KG1 (cell line): Measurements from ENCODE around the gene DCTN2.
"Not testable (repeated sequence)": the region's sequence is repeated elsewhere in the genome, so short reads cannot be mapped to it uniquely, and the experiment has no call there.

Experiments used
- DNase-seq: peaks from one replicate; lab custom pipeline; 2025; lab: John Stamatoyannopoulos, UW

DCTN2 gene

GRCh38 chr12:57527184-57527583 lies 19.8 kb downstream of the DCTN2 start:
- DNase-seq: no peak

GRCh38 chr12:57526477-57527126 lies 20.4 kb downstream of the DCTN2 start:
- no peak for DNase-seq

GRCh38 chr12:57525615-57526383 lies 21.2 kb downstream of the DCTN2 start:
- DNase-seq: no peak

- DNase-seq: no peak
Observed at GRCh38 chr12:57524814-57525614, 22.0 kb downstream of the DCTN2 start.

GRCh38 chr12:57523706-57524614 lies 23.0 kb downstream of the DCTN2 start:
- DNase-seq: no peak

GRCh38 chr12:57522887-57523705 lies 23.9 kb downstream of the DCTN2 start:
- DNase-seq: peak; percentile 23

- peak; percentile 33 for DNase-seq
Observed at GRCh38 chr12:57522011-57522886, 24.7 kb downstream of the DCTN2 start, which contains the start of gene MBD6. TSS of gene MBD6 (plus strand) at chr12:57522824. CDS start at chr12:57524304, 1,480 bp downstream.

GRCh38 chr12:57521525-57522010 lies 25.4 kb downstream of the DCTN2 start:
- no peak for DNase-seq

- DNase-seq: peak; percentile 69
Observed at GRCh38 chr12:57520053-57520818, 26.8 kb downstream of the DCTN2 start, which contains the start of gene DDIT3. TSS of gene DDIT3 (minus strand) at chr12:57520514. CDS start at chr12:57517406, 3,108 bp downstream.

GRCh38 chr12:57519796-57520052 lies 27.3 kb downstream of the DCTN2 start:
- DNase-seq: no peak

GRCh38 chr12:57518920-57519795 lies 27.8 kb downstream of the DCTN2 start:
- no peak for DNase-seq

- no peak for DNase-seq
Observed at GRCh38 chr12:57518176-57518919, 28.6 kb downstream of the DCTN2 start.

GRCh38 chr12:57517718-57518117 lies 29.3 kb downstream of the DCTN2 start:
- not testable (repeated sequence) for DNase-seq

- no peak for DNase-seq
Observed at GRCh38 chr12:57517187-57517586, 29.8 kb downstream of the DCTN2 start.

GRCh38 chr12:57516617-57517153 lies 30.3 kb downstream of the DCTN2 start:
- DNase-seq: no peak

GRCh38 chr12:57515934-57516541 lies 31.0 kb downstream of the DCTN2 start:
- no peak for DNase-seq
